GM23338 (cell line): ENCODE measurements around the gene OSBPL10. TPM values are rescaled to one million over a fixed set of nuclear protein-coding genes. Genes with fewer than 3 reads are reported as not detected.
A peak's percentile ranks its signal among the peaks of the same experiment; 100 is the strongest.

ENCODE experiments used
- ATAC-seq: fragments of 200-7000 bp; cut with Tn5 transposase; 3 replicates; pipeline ENCODE4 v1.9.1; 2020
- DNase-seq: peaks from one replicate; pipeline ENCODE4 v3.0.0-alpha.2; 2015; ENCODE audit warnings: low spot score
- H2AFZ ChIP-seq: fragments of 200-600 bp; sonication (generic); 2 replicates; pipeline ENCODE4 v1.8.0; 2016; ENCODE audit warnings: antibody characterized with exemption, mild to moderate bottlenecking, moderate library complexity
- H3F3A ChIP-seq: fragments of 200-600 bp; sonication (generic); replicated peaks from 2 replicates; pipeline ENCODE4 v1.8.0; 2017; ENCODE audit warnings: antibody characterized with exemption, mixed run types, low read depth
- H3K27ac ChIP-seq: fragments of 200-600 bp; sonication (generic); 2 replicates; pipeline ENCODE4 v1.6.1; 2016; ENCODE audit warnings: low read depth
- H3K27me3 ChIP-seq: fragments of 200-600 bp; sonication (generic); 2 replicates; pipeline ENCODE4 v1.8.0; 2016; ENCODE audit warnings: mild to moderate bottlenecking, mixed run types, moderate library complexity; ENCODE audit not compliant: insufficient read depth
- H3K36me3 ChIP-seq: fragments of 200-600 bp; sonication (generic); 2 replicates; pipeline ENCODE4 v1.8.0; 2016; ENCODE audit warnings: mild to moderate bottlenecking; ENCODE audit not compliant: insufficient read depth
- H3K4me1 ChIP-seq: fragments of 200-600 bp; sonication (generic); 2 replicates; pipeline ENCODE4 v1.8.0; 2016; ENCODE audit warnings: mild to moderate bottlenecking, moderate library complexity; ENCODE audit not compliant: insufficient read depth
- H3K4me2 ChIP-seq: fragments of 200-600 bp; sonication (generic); 2 replicates; pipeline ENCODE4 v1.7.1; 2017; ENCODE audit warnings: mixed run types
- H3K4me3 ChIP-seq: fragments of 200-600 bp; sonication (generic); 2 replicates; pipeline ENCODE4 v1.6.1; 2016; ENCODE audit warnings: mixed run types
- H3K79me2 ChIP-seq: fragments of 200-600 bp; sonication (generic); replicated peaks from 2 replicates; pipeline ENCODE4 v1.8.0; 2017; ENCODE audit warnings: mild to moderate bottlenecking; ENCODE audit not compliant: insufficient read depth
- H3K9me2 ChIP-seq: fragments of 200-600 bp; sonication (generic); 2 replicates; pipeline ENCODE4 v1.8.0; 2017; ENCODE audit not compliant: insufficient read depth
- H4K20me1 ChIP-seq: fragments of 200-600 bp; sonication (generic); replicated peaks from 2 replicates; pipeline ENCODE4 v1.8.0; 2017; ENCODE audit warnings: mild to moderate bottlenecking; ENCODE audit not compliant: insufficient read depth
- H3K27ac Mint-ChIP-seq: 2 replicates; pipeline ENCODE4 v1.8.0; 2020; ENCODE audit warnings: inconsistent platforms, mild to moderate bottlenecking, moderate library complexity, mixed read lengths
- H3K27me3 Mint-ChIP-seq: 3 replicates; pipeline ENCODE4 v1.8.0; 2022; ENCODE audit warnings: low read depth, mild to moderate bottlenecking, moderate library complexity, mixed read lengths, inconsistent platforms; ENCODE audit not compliant: insufficient read depth, poor library complexity
- H3K36me3 Mint-ChIP-seq: 3 replicates; pipeline ENCODE4 v1.8.0; 2021; ENCODE audit warnings: low read depth, mild to moderate bottlenecking, inconsistent platforms, moderate library complexity, mixed read lengths
- H3K4me1 Mint-ChIP-seq: 3 replicates; pipeline ENCODE4 v1.8.0; 2020; ENCODE audit warnings: mild to moderate bottlenecking, inconsistent platforms, mixed read lengths
- H3K4me3 Mint-ChIP-seq: 3 replicates; pipeline ENCODE4 v1.8.0; 2021; ENCODE audit warnings: moderate library complexity, mild to moderate bottlenecking, inconsistent platforms, mixed read lengths
- H3K9me3 Mint-ChIP-seq: 3 replicates; pipeline ENCODE4 v1.8.0; 2020; ENCODE audit warnings: moderate library complexity, mild to moderate bottlenecking, inconsistent platforms, mixed read lengths
- CREB1 ChIP-seq: fragments of 250-450 bp; sonication (Bioruptor Pico); IDR thresholded peaks from 2 replicates; pipeline ENCODE4 v1.5.0; 2020; ENCODE audit warnings: low read depth, mild to moderate bottlenecking, moderate library complexity
- CTCF ChIP-seq, 2 experiments: fragments of 200-600 bp in 1 of 2; sonication (generic) in 1 of 2; conservative IDR thresholded peaks; 2 replicates each; pipeline versions ENCODE4 v1.5.1 to v1.6.1; 2016 to 2017; ENCODE audit warnings: antibody characterized with exemption in 2 of 2, low read depth in 2 of 2, mild to moderate bottlenecking in 2 of 2, moderate library complexity in 1 of 2
- EZH2 ChIP-seq: fragments of 200-600 bp; sonication (generic); IDR thresholded peaks from one replicate; pipeline ENCODE4 v1.8.0; 2017; ENCODE audit warnings: antibody characterized with exemption, mild to moderate bottlenecking, low read depth; ENCODE audit not compliant: unreplicated experiment
- EZH2phosphoT487 ChIP-seq: fragments of 200-600 bp; sonication (generic); IDR thresholded peaks from one replicate; pipeline ENCODE4 v1.8.1; 2018; ENCODE audit warnings: antibody characterized with exemption; ENCODE audit not compliant: unreplicated experiment
- JUNB ChIP-seq: IDR thresholded peaks from one replicate; pipeline ENCODE4 v1.6.1; 2016; ENCODE audit warnings: antibody characterized with exemption; ENCODE audit not compliant: unreplicated experiment
- NANOG ChIP-seq: IDR thresholded peaks from 2 replicates; pipeline ENCODE4 v1.6.1; 2016; ENCODE audit warnings: antibody characterized with exemption, borderline replicate concordance
- POLR2AphosphoS5 ChIP-seq: IDR thresholded peaks from 2 replicates; pipeline ENCODE4 v1.6.1; 2016; ENCODE audit warnings: antibody characterized with exemption, low read depth
- STAT1 ChIP-seq: IDR thresholded peaks from one replicate; pipeline ENCODE4 v1.6.1; 2016; ENCODE audit warnings: antibody characterized with exemption; ENCODE audit not compliant: unreplicated experiment
- ZNF114 ChIP-seq: fragments of 250-450 bp; sonication (Bioruptor Pico); IDR thresholded peaks from 2 replicates; pipeline ENCODE4 v1.5.0; 2020; ENCODE audit warnings: mild to moderate bottlenecking, moderate library complexity
- ZNF331 ChIP-seq: fragments of 250-450 bp; sonication (Bioruptor Pico); IDR thresholded peaks from 2 replicates; pipeline ENCODE4 v1.5.0; 2020; ENCODE audit warnings: low read depth, mild to moderate bottlenecking, moderate library complexity
- polyA plus RNA-seq: library from polyadenylated mRNA; unstranded; fragments of >200 nt; fragmentation: Nextera tagmentation; extraction: Ambion mirVana; gene quantifications from 2 replicates; pipeline ENCODE4 v1.2.1, GENCODE V29; 2016
- total RNA-seq: library from RNA; depleted of rRNA; stranded (reverse); fragments of >200 nt; shearing (Covaris generic); gene quantifications from 2 replicates; pipeline ENCODE4 v1.2.3, GENCODE V29; 2014
- TF ChIP-seq, protein P1 (sequence below): IDR thresholded peaks from 2 replicates; pipeline ENCODE4 v1.6.1; 2016; ENCODE audit warnings: antibody characterized with exemption
- TF ChIP-seq, protein P2 (sequence below): IDR thresholded peaks from one replicate; pipeline ENCODE4 v1.6.1; 2018; ENCODE audit warnings: antibody characterized with exemption; ENCODE audit not compliant: unreplicated experiment

The OSBPL10 gene
- total and polyA plus RNA-seq, 2 experiments from 2014 or later, result 23.8 to 149 TPM

DNA sequence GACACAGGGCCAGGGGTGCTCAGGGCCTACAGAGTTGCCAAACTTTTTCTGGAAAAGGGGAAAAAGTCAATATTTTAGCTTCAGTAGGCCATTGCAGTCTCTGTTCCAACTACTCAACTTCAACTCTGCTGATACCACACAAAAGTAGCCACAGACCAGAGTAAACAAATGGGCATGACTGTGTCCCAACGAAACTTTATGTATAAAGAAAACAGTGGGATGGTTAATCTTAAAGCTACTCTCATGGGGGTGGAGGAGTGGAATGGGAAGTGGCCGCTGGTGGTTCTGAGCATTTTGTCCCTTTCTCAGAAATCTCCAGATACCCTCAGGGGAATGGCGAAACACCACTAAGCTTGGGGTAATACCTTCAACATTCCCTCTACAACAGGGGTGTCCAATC lies 69.9 kb downstream of the OSBPL10 start:
- Histone ChIP-seq H3K36me3 (no peaks in the 10 kb centered on the region), H4K20me1 (peaks cover 6% of the 10 kb centered on the region), H2AFZ (no peak overlapping the region), H3F3A (no peaks in the 10 kb centered on the region), H3K9me2 (no peaks in the 10 kb centered on the region), H3K4me3 (no peak overlapping the region), H3K4me1 (peaks cover 64% of the 10 kb centered on the region), H3K4me2 (peak overlapping the region; percentile 33; the same call in 1 of the 2 replicates), H3K27ac (peak overlapping the region; percentile 52; the same call in 1 of the 2 replicates), H3K27me3 (no peaks in the 10 kb centered on the region), H3K79me2 (peaks cover 100% of the 10 kb centered on the region)
- Mint-ChIP-seq H3K4me1 (peaks cover 55% of the 10 kb centered on the region), H3K4me3 (no peak overlapping the region), H3K27me3 (peaks cover 10% of the 10 kb centered on the region), H3K36me3 (peaks cover 22% of the 10 kb centered on the region), H3K9me3 (no peaks in the 10 kb centered on the region), H3K27ac (no peak overlapping the region)
- ATAC-seq (no peak), DNase-seq (no peak)
- no peak for TF ChIP-seq CTCF (conservative IDR thresholded peaks at IDR 0.05; ENCODE audit: low read depth in 2 of 2)

DNA sequence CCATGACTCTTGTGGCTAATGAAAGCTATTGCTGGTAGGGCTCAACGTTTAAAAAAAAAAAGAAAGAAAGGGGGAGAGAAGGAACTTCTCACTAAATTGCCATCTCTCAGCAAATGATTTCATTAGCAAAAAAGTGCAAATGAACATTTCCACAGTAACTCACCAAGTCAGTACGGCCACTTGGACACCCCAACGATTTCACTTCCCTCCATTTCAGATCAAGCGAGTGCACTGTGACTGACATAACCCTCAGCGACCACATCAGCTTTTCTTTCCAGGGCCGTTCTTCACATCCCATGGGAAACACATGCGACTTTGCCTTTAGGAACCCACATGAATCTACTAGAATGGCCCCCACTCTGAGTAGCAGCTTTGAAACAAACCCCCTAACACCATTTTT lies 71.6 kb downstream of the OSBPL10 start:
- ATAC-seq, result no peak
- peak overlapping the region; percentile 53; the same call in 1 of the 2 replicates for H3K4me2 ChIP-seq
- H3K27ac ChIP-seq, result peak overlapping the region; percentile 52
- peaks cover 100% of the 10 kb centered on the region for H3K79me2 ChIP-seq
- H3K27me3 ChIP-seq, result no peaks in the 10 kb centered on the region
- Mint-ChIP-seq H3K4me1 (peaks cover 61% of the 10 kb centered on the region), H3K27me3 (peaks cover 10% of the 10 kb centered on the region), H3K4me3 (no peak overlapping the region; the same call in 2 of the 3 replicates), H3K9me3 (no peaks in the 10 kb centered on the region), H3K27ac (peak overlapping the region; percentile 86), H3K36me3 (peaks cover 15% of the 10 kb centered on the region)
- H3F3A ChIP-seq, result no peaks in the 10 kb centered on the region
- DNase-seq, result no peak
- peaks cover 13% of the 10 kb centered on the region for H4K20me1 ChIP-seq
- no peaks in the 10 kb centered on the region for H3K36me3 ChIP-seq
- H2AFZ ChIP-seq, result no peak overlapping the region
- H3K4me1 ChIP-seq, result peaks cover 71% of the 10 kb centered on the region
- no peak overlapping the region for H3K4me3 ChIP-seq
- no peaks in the 10 kb centered on the region for H3K9me2 ChIP-seq
- TF ChIP-seq, protein P1, sequence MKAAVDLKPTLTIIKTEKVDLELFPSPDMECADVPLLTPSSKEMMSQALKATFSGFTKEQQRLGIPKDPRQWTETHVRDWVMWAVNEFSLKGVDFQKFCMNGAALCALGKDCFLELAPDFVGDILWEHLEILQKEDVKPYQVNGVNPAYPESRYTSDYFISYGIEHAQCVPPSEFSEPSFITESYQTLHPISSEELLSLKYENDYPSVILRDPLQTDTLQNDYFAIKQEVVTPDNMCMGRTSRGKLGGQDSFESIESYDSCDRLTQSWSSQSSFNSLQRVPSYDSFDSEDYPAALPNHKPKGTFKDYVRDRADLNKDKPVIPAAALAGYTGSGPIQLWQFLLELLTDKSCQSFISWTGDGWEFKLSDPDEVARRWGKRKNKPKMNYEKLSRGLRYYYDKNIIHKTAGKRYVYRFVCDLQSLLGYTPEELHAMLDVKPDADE, result no peak
- TF ChIP-seq JUNB (no peak), POLR2AphosphoS5 (no peak), ZNF331 (CRISPR knock-in tag) (no peak), EZH2phosphoT487 (no peak), STAT1 (no peak), EZH2 (no peak), CTCF (conservative IDR thresholded peaks at IDR 0.05; ENCODE audit: low read depth in 2 of 2) (no peak), ZNF114 (CRISPR knock-in tag) (no peak), NANOG (no peak), CREB1 (CRISPR knock-in tag) (no peak)
- TF ChIP-seq, protein P2, sequence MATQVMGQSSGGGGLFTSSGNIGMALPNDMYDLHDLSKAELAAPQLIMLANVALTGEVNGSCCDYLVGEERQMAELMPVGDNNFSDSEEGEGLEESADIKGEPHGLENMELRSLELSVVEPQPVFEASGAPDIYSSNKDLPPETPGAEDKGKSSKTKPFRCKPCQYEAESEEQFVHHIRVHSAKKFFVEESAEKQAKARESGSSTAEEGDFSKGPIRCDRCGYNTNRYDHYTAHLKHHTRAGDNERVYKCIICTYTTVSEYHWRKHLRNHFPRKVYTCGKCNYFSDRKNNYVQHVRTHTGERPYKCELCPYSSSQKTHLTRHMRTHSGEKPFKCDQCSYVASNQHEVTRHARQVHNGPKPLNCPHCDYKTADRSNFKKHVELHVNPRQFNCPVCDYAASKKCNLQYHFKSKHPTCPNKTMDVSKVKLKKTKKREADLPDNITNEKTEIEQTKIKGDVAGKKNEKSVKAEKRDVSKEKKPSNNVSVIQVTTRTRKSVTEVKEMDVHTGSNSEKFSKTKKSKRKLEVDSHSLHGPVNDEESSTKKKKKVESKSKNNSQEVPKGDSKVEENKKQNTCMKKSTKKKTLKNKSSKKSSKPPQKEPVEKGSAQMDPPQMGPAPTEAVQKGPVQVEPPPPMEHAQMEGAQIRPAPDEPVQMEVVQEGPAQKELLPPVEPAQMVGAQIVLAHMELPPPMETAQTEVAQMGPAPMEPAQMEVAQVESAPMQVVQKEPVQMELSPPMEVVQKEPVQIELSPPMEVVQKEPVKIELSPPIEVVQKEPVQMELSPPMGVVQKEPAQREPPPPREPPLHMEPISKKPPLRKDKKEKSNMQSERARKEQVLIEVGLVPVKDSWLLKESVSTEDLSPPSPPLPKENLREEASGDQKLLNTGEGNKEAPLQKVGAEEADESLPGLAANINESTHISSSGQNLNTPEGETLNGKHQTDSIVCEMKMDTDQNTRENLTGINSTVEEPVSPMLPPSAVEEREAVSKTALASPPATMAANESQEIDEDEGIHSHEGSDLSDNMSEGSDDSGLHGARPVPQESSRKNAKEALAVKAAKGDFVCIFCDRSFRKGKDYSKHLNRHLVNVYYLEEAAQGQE, result no peak
